ENCODE measurements around the gene POLD2.

Gene POLD2

GRCh38 chr7:44151956-44152355 lies 28.6 kb upstream of the POLD2 start:
- no peak for DNase-seq

GRCh38 chr7:44150966-44151941 lies 27.9 kb upstream of the POLD2 start:
- DNase-seq = no peak

- DNase-seq = no peak
Measured at GRCh38 chr7:44150466-44150832, 27.1 kb upstream of the POLD2 start.

GRCh38 chr7:44149571-44150465 lies 26.5 kb upstream of the POLD2 start:
- DNase-seq = no peak

GRCh38 chr7:44148961-44149536 lies 25.7 kb upstream of the POLD2 start:
- no peak for DNase-seq

GRCh38 chr7:44148166-44148565 lies 24.8 kb upstream of the POLD2 start:
- no peak for DNase-seq

- no peak for DNase-seq
Measured at GRCh38 chr7:44147026-44147991, 24.0 kb upstream of the POLD2 start.

- DNase-seq = peak; percentile 48 to 80 (median 58)
Measured at GRCh38 chr7:44145969-44146911, 22.9 kb upstream of the POLD2 start.

GRCh38 chr7:44145479-44145968 lies 22.2 kb upstream of the POLD2 start:
- DNase-seq = no peak

GRCh38 chr7:44144968-44145478 lies 21.7 kb upstream of the POLD2 start:
- no peak for DNase-seq

- no peak for DNase-seq
Measured at GRCh38 chr7:44144426-44144967, 21.1 kb upstream of the POLD2 start.

GRCh38 chr7:44143646-44144250 lies 20.4 kb upstream of the POLD2 start:
- no peak for DNase-seq

GRCh38 chr7:44142028-44142427 lies 18.7 kb upstream of the POLD2 start:
- no peak for DNase-seq

- no peak for DNase-seq
Measured at GRCh38 chr7:44141221-44141850, 18.0 kb upstream of the POLD2 start, which contains the start of gene MYL7. TSS of gene MYL7 (minus strand) at chr7:44141332. CDS start at chr7:44141305, 27 bp downstream.

GRCh38 chr7:44140341-44140740 lies 17.0 kb upstream of the POLD2 start:
- DNase-seq = no peak

GRCh38 chr7:44139311-44140010 lies 16.1 kb upstream of the POLD2 start:
- no peak for DNase-seq

- DNase-seq = no peak
Measured at GRCh38 chr7:44138698-44139097, 15.3 kb upstream of the POLD2 start.

GRCh38 chr7:44136731-44137130 lies 13.4 kb upstream of the POLD2 start:
- DNase-seq = no peak
